NCI-H1092 treated with DMSO at 0.1 percent for 48 hours (cell line): ENCODE results near the gene CIB4.
A peak's percentile ranks its signal among the peaks of the same experiment; 100 is the strongest.

ENCODE experiments used
- DNase-seq: peaks from one replicate; lab custom pipeline; 2025; lab: John Stamatoyannopoulos, UW

The CIB4 gene

GRCh38 chr2:26607698-26608097 is 33.5 kb downstream of the CIB4 start:
- DNase-seq = no peak

- DNase-seq = no peak
These were observed 34.3 kb downstream of the CIB4 start for GRCh38 chr2:26606847-26607190.

DNA sequence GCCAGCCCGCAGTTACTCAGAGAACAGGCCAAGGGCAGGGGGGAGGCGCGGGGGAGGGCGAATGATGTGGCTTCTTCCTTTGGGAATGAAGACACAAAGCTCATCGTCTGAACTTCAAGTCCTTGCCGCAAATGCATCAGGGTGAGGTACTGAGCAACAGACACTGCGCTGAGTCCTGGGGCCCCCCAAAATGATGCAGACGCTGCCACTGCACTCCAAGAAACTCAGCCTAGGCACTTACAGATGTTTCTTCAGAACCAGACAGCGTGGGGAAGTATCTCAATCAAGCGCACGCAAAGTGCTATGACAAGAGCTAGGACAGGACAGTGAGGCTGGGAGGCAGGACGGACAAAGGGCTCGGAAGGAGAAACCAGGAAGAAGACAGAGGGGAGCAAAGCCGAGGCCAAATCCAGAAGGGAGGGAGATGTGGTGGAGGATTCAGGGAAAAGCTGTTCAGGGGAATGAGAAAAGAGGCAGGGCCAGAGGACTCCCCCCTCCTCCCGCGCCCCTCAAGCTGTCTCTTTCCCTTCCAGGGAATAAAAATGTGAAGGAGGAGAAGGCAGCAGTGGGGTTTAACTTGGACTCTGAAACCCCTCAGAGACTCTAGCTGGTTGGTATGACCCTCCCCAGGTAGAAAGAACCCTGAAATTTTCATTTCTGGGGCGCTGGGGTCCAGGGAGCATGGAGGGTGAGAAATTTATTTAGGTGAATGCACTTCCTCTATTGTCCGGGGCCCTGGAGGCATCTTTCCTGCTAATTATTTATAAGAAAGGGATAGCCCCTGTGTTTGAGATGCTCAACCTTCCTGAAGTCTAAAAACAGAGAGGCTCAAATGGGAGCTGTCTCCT is 34.9 kb downstream of the CIB4 start:
- no peak for DNase-seq

- DNase-seq = peak; percentile 34
These were observed 35.8 kb downstream of the CIB4 start for GRCh38 chr2:26605195-26605998.

- DNase-seq = no peak
These were observed 38.6 kb downstream of the CIB4 start for GRCh38 chr2:26602575-26602974.

DNA sequence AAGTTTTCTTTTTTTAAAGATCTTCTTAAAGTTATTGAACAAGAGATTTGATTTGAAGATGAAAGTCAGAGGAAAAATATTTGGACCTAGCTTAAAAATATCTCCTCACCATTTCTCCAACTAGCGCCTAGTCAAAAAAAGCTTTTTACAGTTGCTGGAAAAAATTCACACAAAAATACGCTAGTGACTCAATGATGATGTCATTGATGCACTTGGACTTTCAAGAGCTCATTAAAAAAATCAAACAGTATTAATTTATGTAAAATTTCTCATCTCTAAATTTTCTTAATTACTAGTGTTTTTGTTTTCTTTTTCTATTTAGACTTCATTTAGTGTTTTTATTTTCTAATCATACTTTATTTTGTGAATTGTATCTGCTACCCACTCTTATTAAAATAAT is 41.8 kb downstream of the CIB4 start:
- no peak for DNase-seq

GRCh38 chr2:26598996-26599373 is 42.2 kb downstream of the CIB4 start:
- DNase-seq = no peak

DNA sequence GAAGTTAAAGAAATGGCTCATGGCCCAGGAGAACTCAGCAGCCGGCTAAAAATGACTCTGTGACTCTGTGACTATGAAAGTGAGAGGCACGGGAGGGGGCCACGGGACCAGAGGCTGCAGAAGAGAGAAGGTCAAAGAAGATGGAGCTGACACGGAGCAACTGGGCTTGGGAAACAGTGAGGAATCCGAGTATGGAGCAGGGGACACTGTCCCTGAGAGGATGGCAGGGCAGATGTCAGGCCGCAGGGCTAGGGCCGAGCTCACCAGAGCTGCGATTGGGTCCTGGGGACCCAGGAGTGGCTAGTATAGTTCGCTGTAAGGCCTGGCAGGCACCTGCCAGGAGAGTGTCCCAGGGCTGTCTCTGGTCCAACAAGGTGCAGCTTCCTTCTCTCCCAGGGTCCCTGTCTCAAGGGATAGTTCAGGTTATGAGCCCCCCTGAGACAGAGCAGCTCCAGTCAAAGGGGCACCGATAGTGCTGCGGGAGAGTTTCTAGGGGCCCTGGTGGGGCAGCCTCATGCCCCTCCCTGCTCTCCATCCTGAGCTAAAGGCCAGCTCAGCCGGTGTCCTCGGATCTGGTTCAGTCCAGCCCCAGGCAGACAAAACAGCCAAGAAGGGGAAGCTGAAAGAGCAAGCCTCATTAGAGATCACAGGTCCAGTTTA is 42.7 kb downstream of the CIB4 start:
- no peak for DNase-seq

DNA sequence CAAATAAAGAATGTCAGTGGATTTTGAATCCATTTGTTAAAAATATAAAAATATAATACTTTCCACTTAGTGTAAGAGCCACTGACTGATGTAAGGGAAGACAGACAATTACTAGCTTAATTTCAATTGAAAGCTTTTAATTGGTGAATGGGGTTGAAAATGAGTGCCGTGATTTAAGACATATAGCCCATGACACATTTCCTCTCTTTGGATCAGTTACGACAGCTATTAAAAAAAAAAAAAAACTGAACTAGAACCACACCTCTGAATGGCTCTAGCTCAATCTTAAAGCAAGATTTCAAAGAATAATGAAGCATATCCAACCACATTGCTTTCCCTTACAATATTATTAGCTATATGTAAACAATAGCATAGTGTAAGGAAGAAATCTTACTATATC is 44.0 kb downstream of the CIB4 start:
- DNase-seq = no peak

DNA sequence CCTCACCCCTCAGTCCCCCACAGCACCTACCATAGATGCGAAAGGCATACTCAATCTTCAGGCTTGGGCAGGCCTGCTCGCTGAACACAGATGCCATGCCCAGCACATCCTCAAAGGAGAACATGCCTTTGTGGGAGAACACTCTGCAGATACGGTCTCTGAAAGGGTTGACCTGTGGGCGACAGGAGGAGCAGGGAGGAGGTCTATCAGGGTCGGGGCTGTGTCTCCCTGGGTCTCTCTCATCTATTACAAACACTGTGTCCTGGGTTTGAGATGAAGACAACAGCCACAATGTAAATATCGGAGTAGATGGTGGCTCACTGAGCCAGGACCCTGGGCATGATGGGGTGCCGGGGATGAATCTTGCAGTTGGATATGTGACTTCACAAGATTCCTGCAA is 46.0 kb downstream of the CIB4 start:
- no peak for DNase-seq

DNA sequence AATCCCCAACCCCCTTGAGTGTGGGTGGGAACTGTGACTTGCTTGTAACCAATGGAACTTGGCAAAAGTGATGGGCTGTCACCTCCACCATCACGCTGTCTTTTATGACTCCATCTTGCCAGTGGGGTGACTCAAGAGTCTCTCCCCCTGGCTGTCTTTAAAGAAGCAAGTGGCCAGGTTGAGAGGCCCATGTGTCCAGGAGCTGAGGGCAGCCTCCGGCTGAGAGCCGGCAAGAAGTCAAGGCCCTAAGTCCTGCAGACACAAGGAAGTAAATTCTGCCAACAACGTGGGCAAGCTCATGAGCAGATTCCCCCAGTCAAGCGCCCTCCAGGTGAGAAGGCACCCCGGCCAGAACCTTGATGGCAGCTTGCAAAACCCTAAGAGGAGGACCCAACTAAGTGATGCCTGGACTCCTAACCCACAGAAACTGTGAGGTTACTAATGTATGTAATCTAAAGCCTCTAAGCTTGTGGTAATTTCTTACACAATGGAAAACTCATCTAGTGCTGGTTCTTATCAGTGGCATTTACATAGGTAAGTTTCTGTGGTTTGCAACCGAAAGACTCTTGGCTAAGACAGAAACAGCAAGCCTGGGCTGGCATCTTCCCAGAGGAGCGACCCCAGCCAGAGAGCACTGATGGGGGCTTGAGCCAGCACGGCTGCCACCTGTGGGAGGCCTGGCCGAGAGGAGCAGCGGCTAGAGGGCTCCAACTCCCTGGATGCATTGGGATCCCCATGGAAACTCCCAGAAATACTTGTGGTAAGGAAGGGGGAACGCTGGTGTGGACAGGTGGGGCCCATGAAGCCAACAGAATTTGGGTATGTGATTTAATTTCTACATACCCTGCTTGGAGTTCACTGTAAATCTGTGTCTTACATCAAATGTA is 49.3 kb downstream of the CIB4 start:
- DNase-seq = no peak

DNA sequence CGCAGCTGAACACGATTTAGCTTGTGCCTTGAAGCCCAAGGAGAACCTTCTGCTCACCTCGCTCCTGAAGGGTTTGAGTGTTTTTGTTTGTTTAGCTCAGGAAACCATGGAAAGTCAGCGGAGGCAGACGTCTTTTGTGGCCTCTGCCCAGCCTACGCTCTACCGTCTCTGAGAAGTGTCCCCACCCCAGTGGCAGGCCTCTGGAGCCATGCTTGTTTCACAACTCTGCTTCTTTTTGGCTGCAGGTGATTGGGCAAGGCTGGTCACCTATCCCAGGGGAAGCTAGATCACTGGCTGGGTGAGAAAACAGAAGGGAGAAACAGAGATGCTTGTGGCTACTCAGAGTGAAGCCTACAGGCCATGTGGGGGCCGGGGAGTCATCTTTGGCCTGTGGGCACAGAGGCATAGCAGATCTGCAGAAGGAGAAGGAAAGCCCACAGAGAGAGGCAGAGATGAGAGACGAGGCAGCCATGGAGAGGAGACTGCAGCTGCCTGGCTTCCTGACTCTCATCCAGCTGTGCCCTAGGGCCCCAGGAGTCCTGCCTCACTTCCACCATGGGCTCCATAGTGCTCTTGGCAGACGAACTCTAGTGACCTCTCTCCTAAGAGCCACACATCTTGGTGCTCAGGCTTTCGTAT is 50.1 kb downstream of the CIB4 start:
- DNase-seq = no peak

DNA sequence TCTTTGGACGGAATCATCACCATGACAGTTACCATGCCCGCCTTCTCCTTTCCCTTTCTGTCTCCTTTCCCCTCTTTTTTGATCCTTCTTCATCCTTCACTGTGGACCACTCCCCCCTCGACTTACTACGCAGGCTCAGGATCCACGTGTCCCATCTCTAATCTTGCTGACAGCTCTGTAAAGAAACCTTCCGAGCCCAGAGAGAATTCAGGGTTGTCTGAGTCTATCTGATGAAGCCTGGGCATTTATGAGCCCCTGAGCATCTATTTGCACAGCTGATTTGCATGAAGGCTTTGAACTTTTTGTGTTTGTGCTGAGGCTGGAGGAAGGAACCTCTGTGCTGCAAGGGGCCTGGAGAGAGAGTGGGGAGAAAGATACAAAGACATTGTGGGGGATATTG is 50.7 kb downstream of the CIB4 start:
- no peak for DNase-seq

DNA sequence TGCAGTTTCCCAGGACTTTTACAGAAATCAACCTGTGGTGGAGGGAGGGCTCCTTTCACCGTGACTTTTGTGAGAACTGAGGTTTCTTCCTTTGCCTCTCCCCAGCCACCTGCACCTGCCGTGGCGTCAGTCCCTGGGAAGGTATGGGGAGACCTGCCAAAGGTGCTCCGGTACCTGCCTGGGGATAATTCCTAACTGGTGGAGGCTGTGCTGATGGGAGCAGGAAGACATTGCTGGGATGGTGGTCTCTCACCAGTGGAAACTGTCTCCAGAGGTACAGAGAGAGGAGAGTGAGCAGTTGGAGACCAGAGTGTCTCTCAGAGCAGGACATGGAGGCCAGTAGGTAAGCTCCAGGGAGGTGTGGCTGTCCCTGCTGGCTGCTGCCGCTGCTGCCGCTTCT is 52.6 kb downstream of the CIB4 start:
- no peak for DNase-seq

DNA sequence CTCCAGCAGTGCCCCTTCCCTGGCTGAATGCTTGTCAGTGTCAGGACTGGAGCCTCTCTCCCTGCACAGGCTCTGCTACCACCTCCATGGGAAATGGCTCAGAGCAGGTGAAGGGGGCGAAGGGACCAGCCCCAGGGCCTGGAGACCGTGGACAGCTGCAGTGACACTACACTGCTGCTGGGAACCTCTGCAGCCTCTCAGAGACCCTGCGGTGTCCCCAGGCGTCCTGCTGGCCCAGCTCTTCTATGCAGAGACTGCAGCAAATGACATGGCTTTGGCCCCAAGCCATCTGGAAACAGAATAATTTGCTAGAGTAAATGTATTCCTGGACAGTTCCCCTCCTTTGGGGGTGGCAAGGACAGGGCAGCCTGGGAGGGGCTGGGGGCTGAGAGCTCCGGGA is 53.2 kb downstream of the CIB4 start:
- no peak for DNase-seq

DNA sequence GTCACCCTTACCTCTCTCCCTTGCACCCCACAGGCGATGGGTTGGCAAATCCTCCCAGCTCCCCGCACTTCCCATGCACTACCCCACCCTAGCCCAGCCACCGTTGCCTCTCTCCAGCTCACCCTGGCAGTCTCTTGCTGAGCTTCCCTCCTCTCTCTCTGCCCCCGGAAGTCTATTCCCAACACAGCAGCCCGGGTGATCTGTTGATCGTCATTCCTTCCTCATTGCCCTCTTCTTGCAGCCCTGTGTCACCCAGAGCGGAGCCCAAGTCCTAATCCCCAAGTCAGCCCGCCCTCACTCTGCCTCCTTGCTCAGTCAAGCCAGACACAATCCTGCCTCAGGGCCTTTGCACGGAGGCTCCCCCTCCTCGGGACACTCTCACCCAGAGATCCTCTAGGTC is 55.2 kb downstream of the CIB4 start:
- DNase-seq = no peak

GRCh38 chr2:26585100-26585499 is 56.1 kb downstream of the CIB4 start:
- DNase-seq = no peak

DNA sequence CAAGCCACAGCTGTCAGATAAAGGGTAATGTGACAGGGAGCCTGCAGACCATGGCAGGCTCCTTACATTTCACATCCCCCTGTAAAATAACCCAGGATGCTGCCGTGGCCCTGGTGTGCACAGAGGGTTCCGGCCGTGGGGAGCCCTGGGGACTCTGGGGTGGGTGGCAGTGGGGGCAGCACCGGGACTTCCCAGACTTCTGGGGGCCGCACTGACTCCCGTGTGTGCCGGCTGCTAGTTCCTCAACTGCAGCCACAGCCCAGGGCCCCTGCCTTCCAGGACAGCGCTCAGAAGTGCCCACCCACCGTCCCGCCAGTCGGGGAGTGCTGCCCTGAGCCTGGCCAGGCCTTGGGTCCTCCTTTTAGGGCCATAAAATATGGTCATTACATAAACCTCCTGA is 56.5 kb downstream of the CIB4 start:
- DNase-seq = no peak

DNA sequence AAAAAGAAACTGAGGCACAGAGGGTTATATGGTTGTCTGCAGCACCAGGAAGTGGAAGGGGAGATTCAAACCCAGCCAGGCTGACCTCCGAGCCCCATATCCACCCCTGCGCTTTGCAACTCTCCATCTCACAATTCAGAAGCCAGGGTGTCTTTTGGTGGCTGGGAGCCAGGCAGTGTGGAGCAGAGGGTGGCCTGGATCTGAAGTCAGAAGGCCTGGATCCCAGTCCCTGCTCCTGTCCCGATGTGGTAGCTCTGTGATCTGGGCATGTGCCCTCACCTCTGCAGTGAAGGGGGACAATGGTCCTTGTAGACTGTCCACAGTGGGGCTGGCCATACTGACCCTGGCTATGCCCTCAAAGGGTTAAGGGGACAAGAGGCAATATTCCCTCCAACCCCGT is 57.0 kb downstream of the CIB4 start:
- DNase-seq = no peak

DNA sequence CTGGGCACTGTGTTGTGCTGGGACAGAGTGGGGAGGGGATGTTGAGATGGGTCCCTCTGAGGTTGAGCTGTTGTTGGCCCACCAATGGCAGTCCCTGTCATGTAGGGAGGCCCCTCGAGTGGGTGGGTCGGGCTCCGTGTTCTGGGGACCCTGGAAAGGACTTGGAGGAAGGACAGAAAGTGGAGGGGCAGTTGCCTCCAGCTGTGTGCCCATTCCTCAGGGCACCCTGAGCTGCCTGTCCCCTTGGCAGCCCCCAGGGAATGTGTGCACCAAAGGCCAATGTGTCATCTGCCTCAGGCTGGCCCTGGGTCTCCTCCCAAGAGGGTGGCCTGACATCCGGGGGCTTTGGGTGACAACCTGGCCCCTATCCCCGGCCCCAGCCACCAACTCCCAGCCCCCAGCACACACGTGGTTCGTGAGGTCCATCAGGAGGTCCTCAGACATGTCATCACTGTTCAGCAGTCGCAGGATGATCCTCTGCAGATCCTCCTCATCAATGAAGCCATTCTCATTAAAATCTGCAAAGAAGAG is 57.7 kb downstream of the CIB4 start:
- no peak for DNase-seq

- no peak for DNase-seq
These were observed 58.3 kb downstream of the CIB4 start for GRCh38 chr2:26582890-26583289.
